Panc1 (cell line): Measurements from ENCODE around the gene DVL1. TPM values are rescaled to one million over a fixed set of nuclear protein-coding genes. Genes with fewer than 3 reads are reported as not detected.

Experiments
- ATAC-seq: fragments of 200-7000 bp; cut with Tn5 transposase; 2 replicates; pipeline ENCODE4 v1.9.1; 2020; ENCODE audit warnings: mild to moderate bottlenecking, moderate library complexity
- BruUV-seq: library from RNA; stranded (reverse); fragments of 400-500 nt; replicated peaks from 2 replicates; lab custom pipeline; 2021; lab: Mats Ljungman, UMichigan
- CTCF ChIA-PET: fragments of 300-600 bp; sonication (Branson Sonifier 250); formaldehyde crosslinking; loops from one replicate; lab custom pipeline; 2022; ENCODE audit warnings: antibody characterized with exemption; lab: Charles Lee
- POLR2A ChIA-PET: fragments of 300-600 bp; sonication (Branson Sonifier 250); formaldehyde crosslinking; loops from one replicate; lab custom pipeline; 2022; ENCODE audit warnings: antibody characterized with exemption; lab: Charles Lee
- DNase-seq: peaks from one replicate; pipeline ENCODE4 v3.0.0-alpha.2; 2010; ENCODE audit warnings: low read depth, low spot score
- H3K27ac ChIP-seq: 2 replicates; pipeline ENCODE4 v1.5.1; 2011; ENCODE audit warnings: mild to moderate bottlenecking, low read length, inconsistent platforms
- H3K27me3 ChIP-seq: fragments of 200-500 bp; sonication (Bioruptor generic); 2 replicates; pipeline ENCODE4 v1.6.0; 2014; ENCODE audit warnings: low read length, inconsistent platforms; ENCODE audit not compliant: control insufficient read depth, insufficient read depth
- H3K36me3 ChIP-seq: fragments of 200-500 bp; sonication (Bioruptor generic); 2 replicates; pipeline ENCODE4 v1.5.1; 2014; ENCODE audit warnings: inconsistent platforms, mild to moderate bottlenecking, low read length, moderate library complexity; ENCODE audit not compliant: control insufficient read depth, insufficient read depth
- H3K4me1 ChIP-seq: 2 replicates; pipeline ENCODE4 v1.5.1; 2011; ENCODE audit warnings: inconsistent platforms, mild to moderate bottlenecking, low read length, moderate library complexity; ENCODE audit not compliant: control insufficient read depth, insufficient read depth
- H3K4me3 ChIP-seq, 2 experiments: 2 replicates each; pipeline ENCODE4 v1.5.1; 2011 to 2012; ENCODE audit warnings: low read depth in 2 of 2, low read length in 2 of 2, mild to moderate bottlenecking in 2 of 2, inconsistent platforms in 1 of 2, moderate library complexity in 1 of 2
- H3K9me3 ChIP-seq: fragments of 200-500 bp; sonication (Bioruptor generic); 2 replicates; pipeline ENCODE4 v1.5.1; 2014; ENCODE audit warnings: low read depth, mild to moderate bottlenecking, inconsistent platforms, low read length, moderate library complexity; ENCODE audit not compliant: control insufficient read depth, insufficient read depth
- CTCF ChIP-seq: fragments of 450-650 bp; IDR thresholded peaks from 2 replicates; pipeline ENCODE4 v1.5.1; 2017; ENCODE audit warnings: mild to moderate bottlenecking
- POLR2AphosphoS5 ChIP-seq: IDR thresholded peaks from 2 replicates; pipeline ENCODE4 v1.6.1; 2012; ENCODE audit warnings: mild to moderate bottlenecking, low read depth, low read length, moderate library complexity
- REST ChIP-seq, 2 experiments: IDR thresholded peaks; 2 replicates each; pipeline ENCODE4 v1.6.1; 2011 to 2012; ENCODE audit warnings: low read depth in 2 of 2, control low read depth in 1 of 2, low read length in 1 of 2, mild to moderate bottlenecking in 1 of 2, moderate library complexity in 1 of 2; ENCODE audit not compliant: insufficient read depth in 1 of 2
- SIN3A ChIP-seq: IDR thresholded peaks from 2 replicates; pipeline ENCODE4 v1.6.1; 2012; ENCODE audit warnings: low read depth, mild to moderate bottlenecking, low read length, moderate library complexity, borderline replicate concordance; ENCODE audit not compliant: insufficient read depth
- TCF7L2 ChIP-seq: IDR thresholded peaks from 2 replicates; pipeline ENCODE4 v1.6.1; 2011; ENCODE audit warnings: mild to moderate bottlenecking, low read depth, low read length, inconsistent platforms
- in situ Hi-C: cut with HindIII; loops from 2 replicates; pipeline ENCODE4 v1.10.0; 2016; ENCODE audit warnings: low sequenced_read_pairs, low pct_unique_long_range_greater_than_20kb
- intact Hi-C: fragments of 100-400 bp; cut with micrococcal nuclease; formaldehyde crosslinking; loops from one replicate; pipeline ENCODE4 v1.10.0; 2022; ENCODE audit not compliant: unreplicated experiment
- total RNA-seq: library from RNA; stranded (reverse); gene quantifications from one replicate; pipeline ENCODE4 v1.2.1, GENCODE V29; 2021; ENCODE audit not compliant: unreplicated experiment

Gene DVL1
- total RNA-seq, 1 experiment from 2014 or later, result 144 TPM

GRCh38 chr1:1309251-1310108 is 39.7 kb downstream of the DVL1 start:
- no TSS peak for BruUV-seq

GRCh38 chr1:1308756-1309250 is 40.4 kb downstream of the DVL1 start:
- H3K4me1 ChIP-seq, result peaks cover 42% of the 10 kb centered on the region
- no peak for ATAC-seq
- TSS peak; percentile 77 for BruUV-seq
- ChIA-PET CTCF (no interaction called here), POLR2A (no interaction called here)
- peak overlapping the region; percentile 77 for H3K27ac ChIP-seq
- in situ Hi-C loops (no loop called here), intact Hi-C loops (no loop called here)
- no peak for DNase-seq
- no peaks in the 10 kb centered on the region for H3K9me3 ChIP-seq
- TF ChIP-seq SIN3A (no peak), REST (IDR thresholded peaks at IDR 0.05; ENCODE audit: insufficient read depth in 1 of 2, low read depth in 2 of 2, low read length in 1 of 2) (peak in 1 of 2 experiments; percentile 44; a peak in 1 of 4 replicates)
- peak overlapping the region; percentile 64 to 72 for H3K4me3 ChIP-seq
- no peaks in the 10 kb centered on the region for H3K27me3 ChIP-seq
- no peaks in the 10 kb centered on the region; the same call in 1 of the 2 replicates for H3K36me3 ChIP-seq

More at GRCh38 chr1:1309251-1310108, 39.7 kb downstream of the DVL1 start:
- DNase-seq (no peak), ATAC-seq (peak; percentile 1)
- no peaks in the 10 kb centered on the region for H3K9me3 ChIP-seq
- POLR2A ChIA-PET, result no interaction called here
- H3K4me3 ChIP-seq, result peak overlapping the region; percentile 64 to 72
- intact Hi-C loops (no loop called here), in situ Hi-C loops (no loop called here)
- no peaks in the 10 kb centered on the region for H3K27me3 ChIP-seq
- no peaks in the 10 kb centered on the region; the same call in 1 of the 2 replicates for H3K36me3 ChIP-seq
- TF ChIP-seq TCF7L2 (no peak), POLR2AphosphoS5 (peak; percentile 64)
- CTCF ChIA-PET, result interaction anchor here (0.5 to 0.6 kb wide), 2 partner anchors 14 to 190 kb away, joined by 3 to 7 read pairs; no protein-coding TSS in a partner anchor
- peak overlapping the region; percentile 77 for H3K27ac ChIP-seq
- H3K4me1 ChIP-seq, result peaks cover 35% of the 10 kb centered on the region

- DNase-seq (no peak), ATAC-seq (peak; percentile 76)
- Histone ChIP-seq H3K9me3 (no peaks in the 10 kb centered on the region), H3K4me3 (peak within 1 kb of the TSS; percentile 72), H3K27ac (peak within 1 kb of the TSS; percentile 77), H3K27me3 (no peaks in the 10 kb centered on the region), H3K4me1 (peaks cover 44% of the 10 kb centered on the region), H3K36me3 (no peaks in the 10 kb centered on the region; the same call in 1 of the 2 replicates)
- no TSS peak for BruUV-seq
- TF ChIP-seq CTCF, result no peak; the same call in 1 of the 2 replicates
- no peak for TF ChIP-seq REST (IDR thresholded peaks at IDR 0.05; ENCODE audit: insufficient read depth in 1 of 2, low read depth in 2 of 2, low read length in 1 of 2)
- no peak for TF ChIP-seq TCF7L2
- TF ChIP-seq SIN3A, result peak; percentile 97
- TF ChIP-seq POLR2AphosphoS5, result peak; percentile 49; the same call in 1 of the 2 replicates
- ChIA-PET CTCF (no interaction called here), POLR2A (no interaction called here)
- intact Hi-C loops, result no loop called here
- in situ Hi-C loops, result no loop called here
Measured at GRCh38 chr1:1307923-1308755, 41.1 kb downstream of the DVL1 start, which contains the start of the genes ACAP3 and PUSL1. ACAP3 (minus strand) TSS chr1:1307930; CDS start chr1:1307815, 115 bp downstream. PUSL1 (plus strand) TSS chr1:1308597; CDS start chr1:1308644, 47 bp downstream.
